ENCODE data around the gene KAT14.
"Not testable (repeated sequence)": the region's sequence is repeated elsewhere in the genome, so short reads cannot be mapped to it uniquely, and the experiment has no call there.

Gene KAT14

DNA sequence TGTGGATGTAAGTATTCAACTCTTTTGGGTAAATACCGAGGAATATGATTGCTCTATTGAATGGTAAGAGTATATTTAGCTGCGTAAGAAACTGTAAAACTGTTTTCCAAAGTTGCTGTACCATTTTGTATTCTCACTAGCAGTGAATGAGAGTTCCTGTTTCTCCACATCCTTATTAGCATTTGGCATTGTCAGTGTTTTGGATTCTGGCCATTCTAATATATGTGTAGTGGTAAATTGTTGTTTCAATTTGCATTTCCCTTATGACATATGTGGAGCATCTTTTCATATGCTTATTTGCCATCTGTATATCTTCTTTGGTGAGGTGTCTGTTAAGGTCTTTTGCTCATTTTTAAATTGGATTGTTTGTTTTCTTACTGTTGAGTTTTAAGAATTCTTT, 29.3 kb upstream of the KAT14 start:
- TF ChIP-seq BACH2 (CRISPR knock-in tag; IDR thresholded peaks at IDR 0.05; ENCODE audit: borderline replicate concordance) (no peak), RARB (CRISPR knock-in tag; IDR thresholded peaks at IDR 0.05) (no peak)
- TF ChIP-seq, protein P1, sequence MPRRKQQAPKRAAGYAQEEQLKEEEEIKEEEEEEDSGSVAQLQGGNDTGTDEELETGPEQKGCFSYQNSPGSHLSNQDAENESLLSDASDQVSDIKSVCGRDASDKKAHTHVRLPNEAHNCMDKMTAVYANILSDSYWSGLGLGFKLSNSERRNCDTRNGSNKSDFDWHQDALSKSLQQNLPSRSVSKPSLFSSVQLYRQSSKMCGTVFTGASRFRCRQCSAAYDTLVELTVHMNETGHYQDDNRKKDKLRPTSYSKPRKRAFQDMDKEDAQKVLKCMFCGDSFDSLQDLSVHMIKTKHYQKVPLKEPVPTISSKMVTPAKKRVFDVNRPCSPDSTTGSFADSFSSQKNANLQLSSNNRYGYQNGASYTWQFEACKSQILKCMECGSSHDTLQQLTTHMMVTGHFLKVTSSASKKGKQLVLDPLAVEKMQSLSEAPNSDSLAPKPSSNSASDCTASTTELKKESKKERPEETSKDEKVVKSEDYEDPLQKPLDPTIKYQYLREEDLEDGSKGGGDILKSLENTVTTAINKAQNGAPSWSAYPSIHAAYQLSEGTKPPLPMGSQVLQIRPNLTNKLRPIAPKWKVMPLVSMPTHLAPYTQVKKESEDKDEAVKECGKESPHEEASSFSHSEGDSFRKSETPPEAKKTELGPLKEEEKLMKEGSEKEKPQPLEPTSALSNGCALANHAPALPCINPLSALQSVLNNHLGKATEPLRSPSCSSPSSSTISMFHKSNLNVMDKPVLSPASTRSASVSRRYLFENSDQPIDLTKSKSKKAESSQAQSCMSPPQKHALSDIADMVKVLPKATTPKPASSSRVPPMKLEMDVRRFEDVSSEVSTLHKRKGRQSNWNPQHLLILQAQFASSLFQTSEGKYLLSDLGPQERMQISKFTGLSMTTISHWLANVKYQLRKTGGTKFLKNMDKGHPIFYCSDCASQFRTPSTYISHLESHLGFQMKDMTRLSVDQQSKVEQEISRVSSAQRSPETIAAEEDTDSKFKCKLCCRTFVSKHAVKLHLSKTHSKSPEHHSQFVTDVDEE (CRISPR knock-in tag; IDR thresholded peaks at IDR 0.05) = no peak
- no peak for ATAC-seq

DNA sequence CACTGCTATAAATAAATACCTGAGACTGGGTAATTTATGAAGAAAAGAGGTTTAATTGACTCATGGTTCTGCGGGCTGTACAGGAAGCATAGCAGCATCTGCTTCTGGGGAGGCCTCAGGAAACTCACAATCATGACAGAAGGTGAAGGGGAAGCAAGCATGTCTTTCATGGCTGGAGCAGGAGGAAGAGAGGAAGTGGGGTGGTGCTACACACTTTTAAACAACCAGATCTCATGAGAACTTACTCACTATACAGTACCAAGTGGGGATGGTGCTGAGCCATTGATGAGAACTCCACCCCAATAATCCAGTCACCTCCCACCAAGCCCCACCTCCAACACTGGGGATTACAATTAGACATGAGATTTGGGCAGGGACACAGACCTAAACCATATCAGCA, 9.1 kb upstream of the KAT14 start:
- ATAC-seq = not testable (repeated sequence)

DNA sequence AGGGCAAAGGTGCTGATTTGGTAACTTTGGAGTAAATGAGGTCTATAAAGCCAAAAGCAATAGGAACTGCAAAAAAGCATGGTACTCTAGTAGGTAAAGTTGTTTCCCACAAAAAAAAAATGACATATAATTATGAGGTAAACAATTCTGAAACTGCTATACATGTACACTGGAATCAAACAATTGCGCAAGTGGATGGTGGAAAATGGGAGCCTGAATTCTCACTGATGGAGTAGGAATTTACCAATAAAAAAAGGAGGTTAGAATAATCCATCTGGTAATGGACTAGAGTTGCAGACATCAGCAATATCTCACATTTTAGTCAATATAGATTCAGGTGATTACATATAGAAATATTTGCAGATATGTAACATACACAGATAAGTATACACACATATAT, 5.0 kb upstream of the KAT14 start:
- TF ChIP-seq, protein P2, sequence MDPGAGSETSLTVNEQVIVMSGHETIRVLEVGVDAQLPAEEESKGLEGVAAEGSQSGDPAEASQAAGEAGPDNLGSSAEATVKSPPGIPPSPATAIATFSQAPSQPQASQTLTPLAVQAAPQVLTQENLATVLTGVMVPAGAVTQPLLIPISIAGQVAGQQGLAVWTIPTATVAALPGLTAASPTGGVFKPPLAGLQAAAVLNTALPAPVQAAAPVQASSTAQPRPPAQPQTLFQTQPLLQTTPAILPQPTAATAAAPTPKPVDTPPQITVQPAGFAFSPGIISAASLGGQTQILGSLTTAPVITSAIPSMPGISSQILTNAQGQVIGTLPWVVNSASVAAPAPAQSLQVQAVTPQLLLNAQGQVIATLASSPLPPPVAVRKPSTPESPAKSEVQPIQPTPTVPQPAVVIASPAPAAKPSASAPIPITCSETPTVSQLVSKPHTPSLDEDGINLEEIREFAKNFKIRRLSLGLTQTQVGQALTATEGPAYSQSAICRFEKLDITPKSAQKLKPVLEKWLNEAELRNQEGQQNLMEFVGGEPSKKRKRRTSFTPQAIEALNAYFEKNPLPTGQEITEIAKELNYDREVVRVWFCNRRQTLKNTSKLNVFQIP (CRISPR knock-in tag; IDR thresholded peaks at IDR 0.05; ENCODE audit: borderline replicate concordance, low read depth) = no peak
- TF ChIP-seq, protein P3, sequence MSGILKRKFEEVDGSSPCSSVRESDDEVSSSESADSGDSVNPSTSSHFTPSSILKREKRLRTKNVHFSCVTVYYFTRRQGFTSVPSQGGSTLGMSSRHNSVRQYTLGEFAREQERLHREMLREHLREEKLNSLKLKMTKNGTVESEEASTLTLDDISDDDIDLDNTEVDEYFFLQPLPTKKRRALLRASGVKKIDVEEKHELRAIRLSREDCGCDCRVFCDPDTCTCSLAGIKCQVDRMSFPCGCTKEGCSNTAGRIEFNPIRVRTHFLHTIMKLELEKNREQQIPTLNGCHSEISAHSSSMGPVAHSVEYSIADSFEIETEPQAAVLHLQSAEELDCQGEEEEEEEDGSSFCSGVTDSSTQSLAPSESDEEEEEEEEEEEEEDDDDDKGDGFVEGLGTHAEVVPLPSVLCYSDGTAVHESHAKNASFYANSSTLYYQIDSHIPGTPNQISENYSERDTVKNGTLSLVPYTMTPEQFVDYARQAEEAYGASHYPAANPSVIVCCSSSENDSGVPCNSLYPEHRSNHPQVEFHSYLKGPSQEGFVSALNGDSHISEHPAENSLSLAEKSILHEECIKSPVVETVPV (CRISPR knock-in tag; IDR thresholded peaks at IDR 0.05) = no peak
- TF ChIP-seq, protein P1 (CRISPR knock-in tag; IDR thresholded peaks at IDR 0.05) = no peak
- TF ChIP-seq ARNTL (CRISPR knock-in tag; IDR thresholded peaks at IDR 0.05; ENCODE audit: borderline replicate concordance, low read depth) = no peak
- TF ChIP-seq ISL1 (CRISPR knock-in tag; IDR thresholded peaks at IDR 0.05) = no peak
- no peak for TF ChIP-seq ZC3H10 (CRISPR knock-in tag; IDR thresholded peaks at IDR 0.05)
- TF ChIP-seq PPARA (CRISPR knock-in tag; IDR thresholded peaks at IDR 0.05; ENCODE audit: borderline replicate concordance) = no peak
- no peak for TF ChIP-seq ZFP30 (CRISPR knock-in tag; IDR thresholded peaks at IDR 0.05)
- TF ChIP-seq CSDC2 (CRISPR knock-in tag; IDR thresholded peaks at IDR 0.05) = no peak
- no peak for TF ChIP-seq GLIS3 (CRISPR knock-in tag; IDR thresholded peaks at IDR 0.05)
- TF ChIP-seq TOX (CRISPR knock-in tag; IDR thresholded peaks at IDR 0.05; ENCODE audit: borderline replicate concordance) = no peak
- no peak for TF ChIP-seq SNAI2 (CRISPR knock-in tag; IDR thresholded peaks at IDR 0.05)
- no peak for TF ChIP-seq ESRRG (CRISPR knock-in tag; IDR thresholded peaks at IDR 0.05)
- TF ChIP-seq, protein P4, sequence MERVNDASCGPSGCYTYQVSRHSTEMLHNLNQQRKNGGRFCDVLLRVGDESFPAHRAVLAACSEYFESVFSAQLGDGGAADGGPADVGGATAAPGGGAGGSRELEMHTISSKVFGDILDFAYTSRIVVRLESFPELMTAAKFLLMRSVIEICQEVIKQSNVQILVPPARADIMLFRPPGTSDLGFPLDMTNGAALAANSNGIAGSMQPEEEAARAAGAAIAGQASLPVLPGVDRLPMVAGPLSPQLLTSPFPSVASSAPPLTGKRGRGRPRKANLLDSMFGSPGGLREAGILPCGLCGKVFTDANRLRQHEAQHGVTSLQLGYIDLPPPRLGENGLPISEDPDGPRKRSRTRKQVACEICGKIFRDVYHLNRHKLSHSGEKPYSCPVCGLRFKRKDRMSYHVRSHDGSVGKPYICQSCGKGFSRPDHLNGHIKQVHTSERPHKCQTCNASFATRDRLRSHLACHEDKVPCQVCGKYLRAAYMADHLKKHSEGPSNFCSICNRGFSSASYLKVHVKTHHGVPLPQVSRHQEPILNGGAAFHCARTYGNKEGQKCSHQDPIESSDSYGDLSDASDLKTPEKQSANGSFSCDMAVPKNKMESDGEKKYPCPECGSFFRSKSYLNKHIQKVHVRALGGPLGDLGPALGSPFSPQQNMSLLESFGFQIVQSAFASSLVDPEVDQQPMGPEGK (CRISPR knock-in tag; IDR thresholded peaks at IDR 0.05; ENCODE audit: borderline replicate concordance) = no peak
- no peak for TF ChIP-seq ZNF565 (CRISPR knock-in tag; conservative IDR thresholded peaks at IDR 0.05; ENCODE audit: low read depth)

DNA sequence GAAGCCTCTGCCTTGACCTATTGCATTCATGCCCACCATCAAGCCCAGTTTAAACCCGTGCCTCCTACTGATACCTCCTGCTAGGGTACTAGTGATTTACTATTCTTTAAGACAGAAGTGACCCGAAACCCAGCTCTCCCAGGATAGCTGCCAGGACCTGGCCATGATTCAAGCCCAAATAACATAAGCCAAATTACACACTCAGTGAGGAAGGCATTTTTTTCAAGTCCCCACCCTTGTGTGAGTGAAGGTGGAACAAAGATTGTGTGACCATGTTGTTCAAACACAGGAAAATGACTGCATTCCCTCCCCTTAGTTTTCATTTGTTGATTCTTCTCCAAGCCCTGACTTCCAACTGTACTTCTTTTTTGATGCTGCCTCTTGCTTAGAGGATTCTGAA, 3.7 kb upstream of the KAT14 start:
- ATAC-seq = no peak
- TF ChIP-seq ZNF70 (CRISPR knock-in tag; IDR thresholded peaks at IDR 0.05) (no peak), ESRRG (CRISPR knock-in tag; IDR thresholded peaks at IDR 0.05) (no peak), ZNF8 (CRISPR knock-in tag; IDR thresholded peaks at IDR 0.05) (no peak), SNAI2 (CRISPR knock-in tag; IDR thresholded peaks at IDR 0.05) (no peak), ARNTL (CRISPR knock-in tag; IDR thresholded peaks at IDR 0.05; ENCODE audit: borderline replicate concordance, low read depth) (no peak), ZC3H10 (CRISPR knock-in tag; IDR thresholded peaks at IDR 0.05) (no peak), RARB (CRISPR knock-in tag; IDR thresholded peaks at IDR 0.05) (no peak), ISL1 (CRISPR knock-in tag; IDR thresholded peaks at IDR 0.05) (no peak), TOX (CRISPR knock-in tag; IDR thresholded peaks at IDR 0.05; ENCODE audit: borderline replicate concordance) (no peak), ZNF565 (CRISPR knock-in tag; conservative IDR thresholded peaks at IDR 0.05; ENCODE audit: low read depth) (no peak), GLIS3 (CRISPR knock-in tag; IDR thresholded peaks at IDR 0.05) (no peak), TCF4 (CRISPR knock-in tag; IDR thresholded peaks at IDR 0.05; ENCODE audit: borderline replicate concordance) (no peak)
- TF ChIP-seq, protein P1 (CRISPR knock-in tag; IDR thresholded peaks at IDR 0.05) = no peak
- TF ChIP-seq, protein P2 (CRISPR knock-in tag; IDR thresholded peaks at IDR 0.05; ENCODE audit: borderline replicate concordance, low read depth) = no peak

More for the DNA sequence above, 5.0 kb upstream of the KAT14 start:
- ATAC-seq = no peak
